Measurements from ENCODE around the gene CAPN3.

- TF ChIP-seq GATA2 (IDR thresholded peaks at IDR 0.05; ENCODE audit: low read depth, low read length) (no peak), GATA3 (IDR thresholded peaks at IDR 0.05; ENCODE audit: low read depth, low read length) (no peak)
Observed at GRCh38 chr15:42387603-42388002, 28.3 kb downstream of the CAPN3 start.

All from SH-SY5Y (cell line).